Ovary (tissue), 10 donors: ENCODE results near the gene B3GNT7. TPM values are rescaled to one million over a fixed set of nuclear protein-coding genes. Genes with fewer than 3 reads are reported as not detected.

ENCODE experiments used
- DNase-seq, 5 donors: peaks; one replicate each; pipeline ENCODE4 v3.0.0-alpha.2; 2019 to 2020
- H3K27ac ChIP-seq, 2 donors: fragments of 200-600 bp; one replicate each; pipeline versions ENCODE4 v1.5.1 to v1.8.0; 2019 to 2022
- H3K27me3 ChIP-seq: fragments of 200-600 bp; one replicate; pipeline ENCODE4 v1.8.0; 2022
- H3K36me3 ChIP-seq: fragments of 200-600 bp; sonication (generic); one replicate; pipeline ENCODE4 v1.5.1; 2019
- H3K4me1 ChIP-seq: one replicate; pipeline ENCODE4 v1.8.1; 2013; ENCODE audit warnings: mild to moderate bottlenecking, moderate library complexity; ENCODE audit not compliant: insufficient read depth
- H3K4me3 ChIP-seq: fragments of 200-600 bp; sonication (generic); one replicate; pipeline ENCODE4 v1.5.1; 2017
- H3K9me3 ChIP-seq, 2 donors: fragments of 200-600 bp in 1 of 2; sonication (generic) in 1 of 2; one replicate each; pipeline versions ENCODE4 v1.5.1 to v1.8.1; 2013 to 2019; ENCODE audit warnings: mild to moderate bottlenecking in 1 of 2, moderate library complexity in 1 of 2
- CTCF ChIP-seq, 3 donors: fragments of 450-650 bp in 2 of 3; fragments of 200-600 bp in 1 of 3; IDR thresholded peaks; one replicate each; pipeline versions ENCODE4 v1.5.1 to v1.8.0; 2016 to 2022; ENCODE audit warnings: antibody characterized with exemption in 3 of 3, mild to moderate bottlenecking in 1 of 3
- EP300 ChIP-seq: sonication (generic); formaldehyde crosslinking; IDR thresholded peaks from one replicate; pipeline ENCODE4 v1.6.1; 2017; ENCODE audit warnings: antibody characterized with exemption
- POLR2A ChIP-seq: fragments of 450-650 bp; IDR thresholded peaks from one replicate; pipeline ENCODE4 v1.6.1; 2017; ENCODE audit warnings: antibody characterized with exemption, mild to moderate bottlenecking, moderate library complexity
- WGBS, 3 donors: extraction: QIAGEN DNeasy Blood & Tissue Kit in 1 of 3; methylation state at CpG; one replicate each; pipeline versions ENCODE4 v1.1.5 to v1.1.7; 2013 to 2017; 5-methylcytosine and 5-hydroxymethylcytosine counted together
- intact Hi-C, 4 donors: fragments of 100-400 bp; cut with DNase I; formaldehyde crosslinking; loops; one replicate each; pipeline versions ENCODE4 v1.11.0 to v1.15.1; 2022 to 2023
- long read RNA-seq, 3 donors: library from polyadenylated mRNA in 2 of 3; unstranded in 2 of 3; transcript quantifications; one replicate each; pipeline ENCODE4 v2.0.0 and lab custom pipeline, GENCODE V29; 2021 to 2026
- polyA plus RNA-seq, 2 donors: library from polyadenylated mRNA; stranded (reverse); fragments of 200-250 nt in 1 of 2; fragments of 350-450 nt in 1 of 2; fragmentation: Illumina TruSeq in 1 of 2; extraction: RNeasy Lipid Tissue Mini Kit (QIAGEN cat#74804) in 1 of 2; gene quantifications; one replicate each; pipeline ENCODE4 v1.2.3, GENCODE V29; 2013 to 2014
- total RNA-seq, 7 donors: library from RNA; depleted of rRNA in 2 of 7; stranded (reverse); fragments of >200 nt in 2 of 7; fragmentation: NEBNext Ultra II Directional in 3 of 7; extraction: Animal tissue kit (Norgen Biotek cat#: 25700) in 3 of 7; gene quantifications; one replicate each; pipeline versions ENCODE4 v1.1.0 to v1.2.4, GENCODE V29; 2016 to 2023
- donor health status: DM: no; HTN: no; CAD: no; lungs with moderate emphysema.
- donor health status: DM: no; HTN: no; CAD: no.
- donor health status: Bipolar disorder and iron deficiency.
- donor health status: DM: yes; HTN: yes; CAD: no.
- donor health status: DM: no; HTN: no; CAD: no.
- donor health status: DM: yes; HTN: yes; CAD: no.

Gene B3GNT7
- total RNA-seq = 10 to 100 TPM; 13.1 to 34.0 (median 25.2) TPM
- 1 to 10 TPM; 4.8 to 6.8 TPM for polyA plus RNA-seq
- long read RNA-seq, donor 1, partial matches to known transcripts = 6 of 48 reads
- long read RNA-seq, donor 1, other reads (novel, unspliced or antisense) = 42 of 48 reads
- long read RNA-seq, donor 2, transcript B3GNT7-201 (2 exons, 3,706 nt) = major isoform, 6 of 6 reads
- long read RNA-seq, donor 2, partial matches to known transcripts = 0 of 6 reads
- long read RNA-seq, donor 2, other reads (novel, unspliced or antisense) = 0 of 6 reads
- long read RNA-seq, donor 3, transcript B3GNT7-201 (2 exons, 3,706 nt) = major isoform, 14 of 24 reads
- long read RNA-seq, donor 3, partial matches to known transcripts = 0 of 24 reads
- long read RNA-seq, donor 3, other reads (novel, unspliced or antisense) = 10 of 24 reads

GRCh38 chr2:231395188-231396057 lies at the start of gene B3GNT7:
Gene B3GNT7 (plus strand): TSS chr2:231395710. CDS start chr2:231395804, 94 bp downstream.
- Histone ChIP-seq H3K9me3 (no peaks in the 10 kb centered on the region), H3K36me3 (no peaks in the 10 kb centered on the region), H3K4me1 (peaks cover 13% of the 10 kb centered on the region), H3K27ac (peak within 1 kb of the TSS; percentile 50 to 55), H3K27me3 (no peaks in the 10 kb centered on the region), H3K4me3 (peak within 1 kb of the TSS; percentile 40)
- intact Hi-C loops = loop anchor here in 1 of 4 donors (10.0 kb wide), 1 partner anchor 91 kb away; no protein-coding TSS in a partner anchor
- TF ChIP-seq POLR2A (no peak), CTCF (IDR thresholded peaks at IDR 0.05) (no peak), EP300 (no peak)
- peak in 4 of 5 donors; percentile 33 to 68 (median 56) for DNase-seq
- 3 to 6% (median 4%) methylated on average over 46 to 95 of the region's 95 CpGs for WGBS, 3 donors

GRCh38 chr2:231347081-231347480 lies 48.4 kb upstream of the B3GNT7 start:
- no peaks in the 10 kb centered on the region for H3K27me3 ChIP-seq
- H3K36me3 ChIP-seq = no peaks in the 10 kb centered on the region
- no peak overlapping the region for H3K27ac ChIP-seq
- H3K9me3 ChIP-seq = no peaks in the 10 kb centered on the region
- DNase-seq = no peak
- H3K4me3 ChIP-seq = no peak overlapping the region
- TF ChIP-seq EP300 (no peak), CTCF (IDR thresholded peaks at IDR 0.05) (no peak), POLR2A (no peak)
- 81 to 83% (median 83%) methylated on average over 5 of the region's 5 CpGs for whole genome bisulfite sequencing, 3 donors
- no peaks in the 10 kb centered on the region for H3K4me1 ChIP-seq
- intact Hi-C loops = no loop called here

GRCh38 chr2:231347638-231348037 lies 47.9 kb upstream of the B3GNT7 start:
- no peak overlapping the region for H3K27ac ChIP-seq
- no peak overlapping the region for H3K4me3 ChIP-seq
- no peaks in the 10 kb centered on the region for H3K36me3 ChIP-seq
- 97 to 100% (median 98%) methylated on average over 1 of the region's 1 CpG for WGBS, 3 donors
- intact Hi-C loops = no loop called here
- DNase-seq = no peak
- H3K9me3 ChIP-seq = no peaks in the 10 kb centered on the region
- H3K27me3 ChIP-seq = no peaks in the 10 kb centered on the region
- no peaks in the 10 kb centered on the region for H3K4me1 ChIP-seq
- TF ChIP-seq POLR2A (no peak), CTCF (IDR thresholded peaks at IDR 0.05) (no peak), EP300 (no peak)

- WGBS, 3 donors = 79 to 87% (median 84%) methylated on average over 2 of the region's 2 CpGs
- Histone ChIP-seq H3K4me3 (no peak overlapping the region), H3K9me3 (no peaks in the 10 kb centered on the region), H3K4me1 (no peaks in the 10 kb centered on the region), H3K27me3 (no peaks in the 10 kb centered on the region), H3K27ac (no peak overlapping the region), H3K36me3 (no peaks in the 10 kb centered on the region)
- no peak for DNase-seq
- no peak for TF ChIP-seq EP300
- TF ChIP-seq CTCF (IDR thresholded peaks at IDR 0.05) = no peak
- no peak for TF ChIP-seq POLR2A
- intact Hi-C loops = no loop called here
Observed at GRCh38 chr2:231348173-231348572, 47.3 kb upstream of the B3GNT7 start.
